Osteoblast (primary cell): ENCODE measurements around the gene C2orf74. TPM values are rescaled to one million over a fixed set of nuclear protein-coding genes. Genes with fewer than 3 reads are reported as not detected.

ENCODE experiments used
- DNase-seq: peaks from one replicate; pipeline ENCODE4 v3.0.0; 2011; ENCODE audit warnings: low spot score, mixed read lengths; ENCODE audit not compliant: insufficient read length; ENCODE audit errors: missing footprints
- H2AFZ ChIP-seq: 2 replicates; pipeline ENCODE4 v1.6.0; 2011; ENCODE audit warnings: mild to moderate bottlenecking, low read length
- H3K27ac ChIP-seq: 2 replicates; pipeline ENCODE4 v1.5.1; 2011; ENCODE audit warnings: mild to moderate bottlenecking, low read depth, low read length, moderate library complexity
- H3K27me3 ChIP-seq: 2 replicates; pipeline ENCODE4 v1.6.0; 2012; ENCODE audit warnings: mild to moderate bottlenecking, control low read depth, inconsistent platforms, low read length, moderate library complexity; ENCODE audit not compliant: insufficient read depth
- H3K36me3 ChIP-seq: 2 replicates; pipeline ENCODE4 v1.5.1; 2011; ENCODE audit warnings: mild to moderate bottlenecking, low read length, control low read depth, moderate library complexity; ENCODE audit not compliant: insufficient read depth
- H3K4me1 ChIP-seq: 2 replicates; pipeline ENCODE4 v1.5.1; 2011; ENCODE audit warnings: mild to moderate bottlenecking, low read length, control low read depth, moderate library complexity; ENCODE audit not compliant: insufficient read depth
- H3K4me2 ChIP-seq: 2 replicates; pipeline ENCODE4 v1.6.0; 2011; ENCODE audit warnings: mild to moderate bottlenecking, low read length; ENCODE audit not compliant: insufficient read depth
- H3K4me3 ChIP-seq: fragments of 200-600 bp; sonication (generic); 3 replicates; pipeline ENCODE4 v1.5.1; 2012; ENCODE audit warnings: mild to moderate bottlenecking, low read length, inconsistent platforms; ENCODE audit not compliant: insufficient read depth
- H3K79me2 ChIP-seq: 2 replicates; pipeline ENCODE4 v1.6.0; 2012; ENCODE audit warnings: mild to moderate bottlenecking, low read length, control low read depth, inconsistent platforms; ENCODE audit not compliant: insufficient read depth
- H3K9me3 ChIP-seq: 2 replicates; pipeline ENCODE4 v1.5.1; 2011; ENCODE audit warnings: low read depth, low read length, control low read depth
- H4K20me1 ChIP-seq: 2 replicates; pipeline ENCODE4 v1.6.0; 2012; ENCODE audit warnings: mild to moderate bottlenecking, low read length, control low read depth; ENCODE audit not compliant: insufficient read depth
- total RNA-seq: library from RNA; depleted of rRNA; stranded (reverse); fragments of >200 nt; gene quantifications from 2 replicates; pipeline ENCODE4 v1.2.3, GENCODE V29; 2012
- TF ChIP-seq, protein P1 (sequence below): IDR thresholded peaks from 2 replicates; pipeline ENCODE4 v1.5.1; 2011; ENCODE audit warnings: mild to moderate bottlenecking, low read depth, low read length, moderate library complexity; ENCODE audit errors: extremely low read depth

C2orf74 gene
- total RNA-seq, 1 donor: 6.2 TPM

- no peak overlapping the region for H2AFZ ChIP-seq
- H3K4me1 ChIP-seq: peaks cover 41% of the 10 kb centered on the region
- no peaks in the 10 kb centered on the region for H3K27me3 ChIP-seq
- peak overlapping the region; percentile 81 for H3K27ac ChIP-seq
- TF ChIP-seq, protein P1, sequence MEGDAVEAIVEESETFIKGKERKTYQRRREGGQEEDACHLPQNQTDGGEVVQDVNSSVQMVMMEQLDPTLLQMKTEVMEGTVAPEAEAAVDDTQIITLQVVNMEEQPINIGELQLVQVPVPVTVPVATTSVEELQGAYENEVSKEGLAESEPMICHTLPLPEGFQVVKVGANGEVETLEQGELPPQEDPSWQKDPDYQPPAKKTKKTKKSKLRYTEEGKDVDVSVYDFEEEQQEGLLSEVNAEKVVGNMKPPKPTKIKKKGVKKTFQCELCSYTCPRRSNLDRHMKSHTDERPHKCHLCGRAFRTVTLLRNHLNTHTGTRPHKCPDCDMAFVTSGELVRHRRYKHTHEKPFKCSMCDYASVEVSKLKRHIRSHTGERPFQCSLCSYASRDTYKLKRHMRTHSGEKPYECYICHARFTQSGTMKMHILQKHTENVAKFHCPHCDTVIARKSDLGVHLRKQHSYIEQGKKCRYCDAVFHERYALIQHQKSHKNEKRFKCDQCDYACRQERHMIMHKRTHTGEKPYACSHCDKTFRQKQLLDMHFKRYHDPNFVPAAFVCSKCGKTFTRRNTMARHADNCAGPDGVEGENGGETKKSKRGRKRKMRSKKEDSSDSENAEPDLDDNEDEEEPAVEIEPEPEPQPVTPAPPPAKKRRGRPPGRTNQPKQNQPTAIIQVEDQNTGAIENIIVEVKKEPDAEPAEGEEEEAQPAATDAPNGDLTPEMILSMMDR: peak; percentile 10
- H3K79me2 ChIP-seq: peaks cover 64% of the 10 kb centered on the region
- peak overlapping the region; percentile 83 for H3K4me2 ChIP-seq
- peak; percentile 15 for DNase-seq
- no peaks in the 10 kb centered on the region for H4K20me1 ChIP-seq
- H3K36me3 ChIP-seq: peaks cover 61% of the 10 kb centered on the region
- H3K9me3 ChIP-seq: no peaks in the 10 kb centered on the region
- H3K4me3 ChIP-seq: peak overlapping the region; percentile 14
Measured at GRCh38 chr2:61181382-61182058, 19.5 kb downstream of the C2orf74 start.

DNA sequence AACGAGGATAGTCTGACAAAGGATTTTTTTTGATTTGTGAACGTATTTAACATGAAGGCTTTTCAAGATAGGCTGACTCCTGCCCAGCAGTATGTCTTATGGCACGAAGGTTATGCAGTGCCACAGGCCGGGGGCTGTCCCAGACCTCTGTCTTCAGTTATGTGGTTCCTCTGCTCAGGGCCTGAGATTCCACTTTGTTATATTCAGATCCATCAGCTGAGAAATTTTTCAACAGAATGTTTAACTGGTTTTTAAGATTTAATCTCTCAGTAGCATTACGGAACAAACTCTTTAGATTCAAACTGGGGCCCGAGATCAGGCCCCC is 20.0 kb downstream of the C2orf74 start:
- H3K4me1 ChIP-seq: peaks cover 41% of the 10 kb centered on the region
- no peak overlapping the region for H2AFZ ChIP-seq
- TF ChIP-seq, protein P1: no peak
- H3K4me3 ChIP-seq: peak overlapping the region; percentile 14
- peaks cover 64% of the 10 kb centered on the region for H3K79me2 ChIP-seq
- no peak for DNase-seq
- no peaks in the 10 kb centered on the region for H3K9me3 ChIP-seq
- no peaks in the 10 kb centered on the region for H3K27me3 ChIP-seq
- no peaks in the 10 kb centered on the region for H4K20me1 ChIP-seq
- H3K36me3 ChIP-seq: peaks cover 66% of the 10 kb centered on the region
- H3K27ac ChIP-seq: peak overlapping the region; percentile 81
- H3K4me2 ChIP-seq: peak overlapping the region; percentile 83

- Histone ChIP-seq H4K20me1 (no peaks in the 10 kb centered on the region), H3K79me2 (peaks cover 50% of the 10 kb centered on the region), H3K27ac (no peak overlapping the region), H3K4me1 (peaks cover 33% of the 10 kb centered on the region), H3K4me2 (no peak overlapping the region), H3K36me3 (peaks cover 83% of the 10 kb centered on the region), H3K4me3 (no peak overlapping the region), H2AFZ (no peak overlapping the region), H3K27me3 (no peaks in the 10 kb centered on the region), H3K9me3 (no peaks in the 10 kb centered on the region)
- DNase-seq: no peak
- TF ChIP-seq, protein P1: no peak
Measured at GRCh38 chr2:61183795-61184194, 21.8 kb downstream of the C2orf74 start.

DNA sequence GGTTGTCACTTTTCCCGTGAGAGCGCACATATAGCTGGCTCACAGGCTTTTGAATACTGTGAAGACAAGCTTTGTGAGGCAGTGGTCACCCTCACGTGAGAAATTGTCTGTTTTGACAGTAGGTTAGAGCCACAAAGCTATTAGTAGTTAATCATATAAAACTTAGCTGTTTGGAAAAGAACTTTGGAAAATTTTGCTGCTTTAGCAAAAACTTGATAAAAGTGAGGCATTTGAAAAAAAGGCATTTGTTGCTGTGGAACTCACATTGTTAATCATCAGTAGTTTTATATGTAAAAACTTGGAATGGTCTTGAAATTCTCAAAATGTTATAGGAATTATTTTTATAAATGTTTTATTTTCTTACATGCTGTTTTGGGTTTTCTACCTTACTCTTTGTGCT is 22.3 kb downstream of the C2orf74 start:
- Histone ChIP-seq H3K4me2 (no peak overlapping the region), H3K4me3 (no peak overlapping the region), H3K27me3 (no peaks in the 10 kb centered on the region), H2AFZ (no peak overlapping the region), H4K20me1 (no peaks in the 10 kb centered on the region), H3K9me3 (no peaks in the 10 kb centered on the region), H3K27ac (no peak overlapping the region), H3K36me3 (peaks cover 87% of the 10 kb centered on the region), H3K4me1 (peaks cover 29% of the 10 kb centered on the region), H3K79me2 (peaks cover 45% of the 10 kb centered on the region)
- no peak for DNase-seq
- TF ChIP-seq, protein P1: no peak
